ENCODE measurements around the gene MUC6.

DNA sequence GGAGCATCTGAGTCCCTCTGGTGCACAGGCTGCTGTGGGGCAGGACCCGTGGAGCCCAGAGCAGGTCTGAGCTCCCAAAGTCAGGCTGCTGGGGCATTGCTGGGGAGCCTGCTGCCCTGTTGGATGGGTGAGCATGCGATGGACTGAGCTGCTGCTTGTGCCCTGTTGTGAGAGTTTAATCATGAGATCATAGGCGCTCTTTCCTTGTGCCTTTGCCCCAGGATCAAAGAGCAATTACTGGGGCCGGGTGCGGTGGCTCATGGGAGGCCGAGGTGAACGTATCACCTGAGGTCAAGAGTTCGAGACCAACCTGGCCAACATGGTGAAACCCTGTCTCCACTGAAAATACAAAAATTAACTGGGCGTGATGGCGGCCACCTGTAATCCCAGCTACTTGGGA is 37.5 kb downstream of the MUC6 start:
- TF ChIP-seq CTCF (IDR thresholded peaks at IDR 0.05) (no peak), TCF12 (IDR thresholded peaks at IDR 0.05) (no peak), POLR2AphosphoS5 (IDR thresholded peaks at IDR 0.05; ENCODE audit: low read depth, low read length) (no peak), CHD2 (IDR thresholded peaks at IDR 0.05; ENCODE audit: low read length, partially characterized antibody) (no peak), RFX5 (IDR thresholded peaks at IDR 0.05; ENCODE audit: low read length) (no peak), MAX (IDR thresholded peaks at IDR 0.05; ENCODE audit: low read depth) (no peak)

All from SK-N-SH (cell line).